ENCODE data around the gene IL12RB2.
"Not testable (repeated sequence)": the region's sequence is repeated elsewhere in the genome, so short reads cannot be mapped to it uniquely, and the experiment has no call there.

The IL12RB2 gene

GRCh38 chr1:67434491-67434890 lies 126.8 kb downstream of the IL12RB2 start:
- no peak for DNase-seq

- DNase-seq, result no peak
These were observed 128.9 kb downstream of the IL12RB2 start for GRCh38 chr1:67436511-67437055.

GRCh38 chr1:67437961-67438360 lies 130.3 kb downstream of the IL12RB2 start:
- DNase-seq, result no peak

- no peak for DNase-seq
These were observed 131.8 kb downstream of the IL12RB2 start for GRCh38 chr1:67439277-67440029.

GRCh38 chr1:67440339-67440738 lies 132.7 kb downstream of the IL12RB2 start:
- DNase-seq, result no peak

GRCh38 chr1:67441183-67441582 lies 133.5 kb downstream of the IL12RB2 start:
- DNase-seq, result no peak

- no peak for DNase-seq
These were observed 134.1 kb downstream of the IL12RB2 start for GRCh38 chr1:67441739-67442281.

GRCh38 chr1:67446014-67446413 lies 138.3 kb downstream of the IL12RB2 start:
- DNase-seq, result not testable (repeated sequence)

Measured in effector CD4-positive, alpha-beta T cell (primary cell).